Ovary (tissue), 9 donors: ENCODE results near the gene TENM3. TPM values are rescaled to one million over a fixed set of nuclear protein-coding genes. Genes with fewer than 3 reads are reported as not detected.

Experiments
- DNase-seq, 5 donors: peaks; one replicate each; pipeline ENCODE4 v3.0.0-alpha.2; 2019 to 2020
- H3K27ac ChIP-seq, 2 donors: fragments of 200-600 bp; one replicate each; pipeline versions ENCODE4 v1.5.1 to v1.8.0; 2019 to 2022
- H3K27me3 ChIP-seq: fragments of 200-600 bp; one replicate; pipeline ENCODE4 v1.8.0; 2022
- H3K36me3 ChIP-seq: fragments of 200-600 bp; sonication (generic); one replicate; pipeline ENCODE4 v1.5.1; 2019
- H3K4me1 ChIP-seq: one replicate; pipeline ENCODE4 v1.8.1; 2013; ENCODE audit warnings: mild to moderate bottlenecking, moderate library complexity; ENCODE audit not compliant: insufficient read depth
- H3K4me3 ChIP-seq: fragments of 200-600 bp; sonication (generic); one replicate; pipeline ENCODE4 v1.5.1; 2017
- H3K9me3 ChIP-seq, 2 donors: fragments of 200-600 bp in 1 of 2; sonication (generic) in 1 of 2; one replicate each; pipeline versions ENCODE4 v1.5.1 to v1.8.1; 2013 to 2019; ENCODE audit warnings: mild to moderate bottlenecking in 1 of 2, moderate library complexity in 1 of 2
- CTCF ChIP-seq, 3 donors: fragments of 450-650 bp in 2 of 3; fragments of 200-600 bp in 1 of 3; IDR thresholded peaks; one replicate each; pipeline versions ENCODE4 v1.5.1 to v1.8.0; 2016 to 2022; ENCODE audit warnings: antibody characterized with exemption in 3 of 3, mild to moderate bottlenecking in 1 of 3
- EP300 ChIP-seq: sonication (generic); formaldehyde crosslinking; IDR thresholded peaks from one replicate; pipeline ENCODE4 v1.6.1; 2017; ENCODE audit warnings: antibody characterized with exemption
- POLR2A ChIP-seq: fragments of 450-650 bp; IDR thresholded peaks from one replicate; pipeline ENCODE4 v1.6.1; 2017; ENCODE audit warnings: antibody characterized with exemption, mild to moderate bottlenecking, moderate library complexity
- WGBS, 3 donors: extraction: QIAGEN DNeasy Blood & Tissue Kit in 1 of 3; methylation state at CpG; one replicate each; pipeline versions ENCODE4 v1.1.5 to v1.1.7; 2013 to 2017; 5-methylcytosine and 5-hydroxymethylcytosine counted together
- intact Hi-C, 4 donors: fragments of 100-400 bp; cut with DNase I; formaldehyde crosslinking; loops; one replicate each; pipeline versions ENCODE4 v1.11.0 to v1.15.1; 2022 to 2023
- polyA plus RNA-seq, 2 donors: library from polyadenylated mRNA; stranded (reverse); fragments of 200-250 nt in 1 of 2; fragments of 350-450 nt in 1 of 2; fragmentation: Illumina TruSeq in 1 of 2; extraction: RNeasy Lipid Tissue Mini Kit (QIAGEN cat#74804) in 1 of 2; gene quantifications; one replicate each; pipeline ENCODE4 v1.2.3, GENCODE V29; 2013 to 2014
- total RNA-seq, 7 donors: library from RNA; depleted of rRNA in 2 of 7; stranded (reverse); fragments of >200 nt in 2 of 7; fragmentation: NEBNext Ultra II Directional in 3 of 7; extraction: Animal tissue kit (Norgen Biotek cat#: 25700) in 3 of 7; gene quantifications; one replicate each; pipeline versions ENCODE4 v1.1.0 to v1.2.4, GENCODE V29; 2016 to 2023
- donor health status: DM: no; HTN: no; CAD: no; lungs with moderate emphysema.
- donor health status: DM: no; HTN: no; CAD: no.
- donor health status: Bipolar disorder and iron deficiency.
- donor health status: DM: yes; HTN: yes; CAD: no.
- donor health status: DM: no; HTN: no; CAD: no.
- donor health status: DM: yes; HTN: yes; CAD: no.

Gene TENM3
- total and polyA plus RNA-seq, 9 donors = 0.82 to 16.1 (median 5.7) TPM

- TF ChIP-seq CTCF (IDR thresholded peaks at IDR 0.05) (no peak), EP300 (no peak), POLR2A (no peak)
- Histone ChIP-seq H3K36me3 (no peaks in the 10 kb centered on the region), H3K9me3 (no peaks in the 10 kb centered on the region), H3K4me1 (no peaks in the 10 kb centered on the region), H3K27me3 (no peaks in the 10 kb centered on the region), H3K4me3 (no peak overlapping the region), H3K27ac (no peak overlapping the region)
- DNase-seq = no peak
- 84 to 88% (median 86%) methylated on average over 10 of the region's 10 CpGs for WGBS, 3 donors
- intact Hi-C loops = no loop called here
Measured at GRCh38 chr4:182245541-182246215, 2.5 kb downstream of the TENM3 start.

- H3K9me3 ChIP-seq = no peaks in the 10 kb centered on the region
- no peak overlapping the region for H3K4me3 ChIP-seq
- no peak overlapping the region for H3K27ac ChIP-seq
- WGBS, 3 donors = 56 to 64% (median 58%) methylated on average over 27 of the region's 27 CpGs
- intact Hi-C loops = no loop called here
- DNase-seq = no peak
- TF ChIP-seq CTCF (IDR thresholded peaks at IDR 0.05) = no peak
- no peak for TF ChIP-seq EP300
- TF ChIP-seq POLR2A = no peak
- no peaks in the 10 kb centered on the region for H3K36me3 ChIP-seq
- H3K4me1 ChIP-seq = no peaks in the 10 kb centered on the region
- H3K27me3 ChIP-seq = no peaks in the 10 kb centered on the region
Measured at GRCh38 chr4:182246401-182247205, 3.4 kb downstream of the TENM3 start.

- intact Hi-C loops = no loop called here
- no peaks in the 10 kb centered on the region for H3K4me1 ChIP-seq
- no peaks in the 10 kb centered on the region for H3K36me3 ChIP-seq
- no peaks in the 10 kb centered on the region for H3K9me3 ChIP-seq
- TF ChIP-seq CTCF (IDR thresholded peaks at IDR 0.05) (no peak), EP300 (no peak), POLR2A (no peak)
- no peak overlapping the region for H3K27ac ChIP-seq
- H3K27me3 ChIP-seq = no peaks in the 10 kb centered on the region
- DNase-seq = no peak
- 76 to 81% (median 81%) methylated on average over 3 of the region's 3 CpGs for WGBS, 3 donors
- H3K4me3 ChIP-seq = no peak overlapping the region
Measured at GRCh38 chr4:182248295-182248694, 5.1 kb downstream of the TENM3 start.

- no peaks in the 10 kb centered on the region for H3K4me1 ChIP-seq
- DNase-seq = no peak
- no peak overlapping the region for H3K4me3 ChIP-seq
- intact Hi-C loops = no loop called here
- H3K27me3 ChIP-seq = no peaks in the 10 kb centered on the region
- H3K9me3 ChIP-seq = no peaks in the 10 kb centered on the region
- no peak for TF ChIP-seq POLR2A
- TF ChIP-seq CTCF (IDR thresholded peaks at IDR 0.05) = no peak
- no peak for TF ChIP-seq EP300
- no peaks in the 10 kb centered on the region for H3K36me3 ChIP-seq
- H3K27ac ChIP-seq = no peak overlapping the region
- 81 to 85% (median 83%) methylated on average over 6 of the region's 6 CpGs for WGBS, 3 donors
Measured at GRCh38 chr4:182250446-182250845, 7.2 kb downstream of the TENM3 start.
